ENCODE data around the gene CARMIL1. TPM values are rescaled to one million over a fixed set of nuclear protein-coding genes. Genes with fewer than 3 reads are reported as not detected.

Gene CARMIL1
- total and polyA plus RNA-seq, 2 of the 8 experiments (the other 6 are each of a cell fraction or from before 2014, with no cell fraction given), result 20.3 to 40.4 TPM

- TF ChIP-seq, protein P1, sequence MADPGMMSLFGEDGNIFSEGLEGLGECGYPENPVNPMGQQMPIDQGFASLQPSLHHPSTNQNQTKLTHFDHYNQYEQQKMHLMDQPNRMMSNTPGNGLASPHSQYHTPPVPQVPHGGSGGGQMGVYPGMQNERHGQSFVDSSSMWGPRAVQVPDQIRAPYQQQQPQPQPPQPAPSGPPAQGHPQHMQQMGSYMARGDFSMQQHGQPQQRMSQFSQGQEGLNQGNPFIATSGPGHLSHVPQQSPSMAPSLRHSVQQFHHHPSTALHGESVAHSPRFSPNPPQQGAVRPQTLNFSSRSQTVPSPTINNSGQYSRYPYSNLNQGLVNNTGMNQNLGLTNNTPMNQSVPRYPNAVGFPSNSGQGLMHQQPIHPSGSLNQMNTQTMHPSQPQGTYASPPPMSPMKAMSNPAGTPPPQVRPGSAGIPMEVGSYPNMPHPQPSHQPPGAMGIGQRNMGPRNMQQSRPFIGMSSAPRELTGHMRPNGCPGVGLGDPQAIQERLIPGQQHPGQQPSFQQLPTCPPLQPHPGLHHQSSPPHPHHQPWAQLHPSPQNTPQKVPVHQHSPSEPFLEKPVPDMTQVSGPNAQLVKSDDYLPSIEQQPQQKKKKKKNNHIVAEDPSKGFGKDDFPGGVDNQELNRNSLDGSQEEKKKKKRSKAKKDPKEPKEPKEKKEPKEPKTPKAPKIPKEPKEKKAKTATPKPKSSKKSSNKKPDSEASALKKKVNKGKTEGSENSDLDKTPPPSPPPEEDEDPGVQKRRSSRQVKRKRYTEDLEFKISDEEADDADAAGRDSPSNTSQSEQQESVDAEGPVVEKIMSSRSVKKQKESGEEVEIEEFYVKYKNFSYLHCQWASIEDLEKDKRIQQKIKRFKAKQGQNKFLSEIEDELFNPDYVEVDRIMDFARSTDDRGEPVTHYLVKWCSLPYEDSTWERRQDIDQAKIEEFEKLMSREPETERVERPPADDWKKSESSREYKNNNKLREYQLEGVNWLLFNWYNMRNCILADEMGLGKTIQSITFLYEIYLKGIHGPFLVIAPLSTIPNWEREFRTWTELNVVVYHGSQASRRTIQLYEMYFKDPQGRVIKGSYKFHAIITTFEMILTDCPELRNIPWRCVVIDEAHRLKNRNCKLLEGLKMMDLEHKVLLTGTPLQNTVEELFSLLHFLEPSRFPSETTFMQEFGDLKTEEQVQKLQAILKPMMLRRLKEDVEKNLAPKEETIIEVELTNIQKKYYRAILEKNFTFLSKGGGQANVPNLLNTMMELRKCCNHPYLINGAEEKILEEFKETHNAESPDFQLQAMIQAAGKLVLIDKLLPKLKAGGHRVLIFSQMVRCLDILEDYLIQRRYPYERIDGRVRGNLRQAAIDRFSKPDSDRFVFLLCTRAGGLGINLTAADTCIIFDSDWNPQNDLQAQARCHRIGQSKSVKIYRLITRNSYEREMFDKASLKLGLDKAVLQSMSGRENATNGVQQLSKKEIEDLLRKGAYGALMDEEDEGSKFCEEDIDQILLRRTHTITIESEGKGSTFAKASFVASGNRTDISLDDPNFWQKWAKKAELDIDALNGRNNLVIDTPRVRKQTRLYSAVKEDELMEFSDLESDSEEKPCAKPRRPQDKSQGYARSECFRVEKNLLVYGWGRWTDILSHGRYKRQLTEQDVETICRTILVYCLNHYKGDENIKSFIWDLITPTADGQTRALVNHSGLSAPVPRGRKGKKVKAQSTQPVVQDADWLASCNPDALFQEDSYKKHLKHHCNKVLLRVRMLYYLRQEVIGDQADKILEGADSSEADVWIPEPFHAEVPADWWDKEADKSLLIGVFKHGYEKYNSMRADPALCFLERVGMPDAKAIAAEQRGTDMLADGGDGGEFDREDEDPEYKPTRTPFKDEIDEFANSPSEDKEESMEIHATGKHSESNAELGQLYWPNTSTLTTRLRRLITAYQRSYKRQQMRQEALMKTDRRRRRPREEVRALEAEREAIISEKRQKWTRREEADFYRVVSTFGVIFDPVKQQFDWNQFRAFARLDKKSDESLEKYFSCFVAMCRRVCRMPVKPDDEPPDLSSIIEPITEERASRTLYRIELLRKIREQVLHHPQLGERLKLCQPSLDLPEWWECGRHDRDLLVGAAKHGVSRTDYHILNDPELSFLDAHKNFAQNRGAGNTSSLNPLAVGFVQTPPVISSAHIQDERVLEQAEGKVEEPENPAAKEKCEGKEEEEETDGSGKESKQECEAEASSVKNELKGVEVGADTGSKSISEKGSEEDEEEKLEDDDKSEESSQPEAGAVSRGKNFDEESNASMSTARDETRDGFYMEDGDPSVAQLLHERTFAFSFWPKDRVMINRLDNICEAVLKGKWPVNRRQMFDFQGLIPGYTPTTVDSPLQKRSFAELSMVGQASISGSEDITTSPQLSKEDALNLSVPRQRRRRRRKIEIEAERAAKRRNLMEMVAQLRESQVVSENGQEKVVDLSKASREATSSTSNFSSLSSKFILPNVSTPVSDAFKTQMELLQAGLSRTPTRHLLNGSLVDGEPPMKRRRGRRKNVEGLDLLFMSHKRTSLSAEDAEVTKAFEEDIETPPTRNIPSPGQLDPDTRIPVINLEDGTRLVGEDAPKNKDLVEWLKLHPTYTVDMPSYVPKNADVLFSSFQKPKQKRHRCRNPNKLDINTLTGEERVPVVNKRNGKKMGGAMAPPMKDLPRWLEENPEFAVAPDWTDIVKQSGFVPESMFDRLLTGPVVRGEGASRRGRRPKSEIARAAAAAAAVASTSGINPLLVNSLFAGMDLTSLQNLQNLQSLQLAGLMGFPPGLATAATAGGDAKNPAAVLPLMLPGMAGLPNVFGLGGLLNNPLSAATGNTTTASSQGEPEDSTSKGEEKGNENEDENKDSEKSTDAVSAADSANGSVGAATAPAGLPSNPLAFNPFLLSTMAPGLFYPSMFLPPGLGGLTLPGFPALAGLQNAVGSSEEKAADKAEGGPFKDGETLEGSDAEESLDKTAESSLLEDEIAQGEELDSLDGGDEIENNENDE (IDR thresholded peaks at IDR 0.05; ENCODE audit: insufficient replicate concordance, low read length), result no peak
- TF ChIP-seq RBBP5 (IDR thresholded peaks at IDR 0.05; ENCODE audit: borderline replicate concordance, low read depth, low read length) (no peak), CBX8 (IDR thresholded peaks at IDR 0.05; ENCODE audit: borderline replicate concordance, low read depth, low read length) (no peak), POU5F1 (IDR thresholded peaks at IDR 0.05; ENCODE audit: low read depth, low read length) (no peak), YY1 (IDR thresholded peaks at IDR 0.05; ENCODE audit: low read depth, low read length) (no peak), JUND (IDR thresholded peaks at IDR 0.05; ENCODE audit: low read length) (no peak), CHD1 (IDR thresholded peaks at IDR 0.05; ENCODE audit: low read depth, low read length) (no peak), SUZ12 (IDR thresholded peaks at IDR 0.05; ENCODE audit: low read length) (no peak)
- TF ChIP-seq, protein P2, sequence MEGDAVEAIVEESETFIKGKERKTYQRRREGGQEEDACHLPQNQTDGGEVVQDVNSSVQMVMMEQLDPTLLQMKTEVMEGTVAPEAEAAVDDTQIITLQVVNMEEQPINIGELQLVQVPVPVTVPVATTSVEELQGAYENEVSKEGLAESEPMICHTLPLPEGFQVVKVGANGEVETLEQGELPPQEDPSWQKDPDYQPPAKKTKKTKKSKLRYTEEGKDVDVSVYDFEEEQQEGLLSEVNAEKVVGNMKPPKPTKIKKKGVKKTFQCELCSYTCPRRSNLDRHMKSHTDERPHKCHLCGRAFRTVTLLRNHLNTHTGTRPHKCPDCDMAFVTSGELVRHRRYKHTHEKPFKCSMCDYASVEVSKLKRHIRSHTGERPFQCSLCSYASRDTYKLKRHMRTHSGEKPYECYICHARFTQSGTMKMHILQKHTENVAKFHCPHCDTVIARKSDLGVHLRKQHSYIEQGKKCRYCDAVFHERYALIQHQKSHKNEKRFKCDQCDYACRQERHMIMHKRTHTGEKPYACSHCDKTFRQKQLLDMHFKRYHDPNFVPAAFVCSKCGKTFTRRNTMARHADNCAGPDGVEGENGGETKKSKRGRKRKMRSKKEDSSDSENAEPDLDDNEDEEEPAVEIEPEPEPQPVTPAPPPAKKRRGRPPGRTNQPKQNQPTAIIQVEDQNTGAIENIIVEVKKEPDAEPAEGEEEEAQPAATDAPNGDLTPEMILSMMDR (IDR thresholded peaks at IDR 0.05; ENCODE audit: control extremely low read depth in 1 of 3, insufficient read depth in 1 of 3, low read depth in 1 of 3, low read length in 3 of 3), result no peak
These were observed 66.9 kb downstream of the CARMIL1 start (continued) for GRCh38 chr6:25346064-25346463.

Measured in H1 (cell line).